ENCODE data around the gene RSPH3. TPM values are rescaled to one million over a fixed set of nuclear protein-coding genes. Genes with fewer than 3 reads are reported as not detected.

RSPH3 gene
- total RNA-seq, result 10 to 100 TPM in 4 of 9 donors, 1 to 10 TPM in 5; 6.2 to 13.2 (median 9.6) TPM
- polyA plus RNA-seq, result 1 to 10 TPM; 3.4 to 7.6 TPM
- long read RNA-seq, donor 1, full-length matches to known transcripts, result 14 of 23 reads
- long read RNA-seq, donor 1, partial matches to known transcripts, result 4 of 23 reads
- long read RNA-seq, donor 1, other reads (novel, unspliced or antisense), result 5 of 23 reads
- long read RNA-seq, donor 2, full-length matches to known transcripts, result 29 of 50 reads
- long read RNA-seq, donor 2, partial matches to known transcripts, result 4 of 50 reads
- long read RNA-seq, donor 2, other reads (novel, unspliced or antisense), result 17 of 50 reads
- long read RNA-seq, donor 3, full-length matches to known transcripts, result 9 of 15 reads
- long read RNA-seq, donor 3, partial matches to known transcripts, result 0 of 15 reads
- long read RNA-seq, donor 3, other reads (novel, unspliced or antisense), result 6 of 15 reads

DNA sequence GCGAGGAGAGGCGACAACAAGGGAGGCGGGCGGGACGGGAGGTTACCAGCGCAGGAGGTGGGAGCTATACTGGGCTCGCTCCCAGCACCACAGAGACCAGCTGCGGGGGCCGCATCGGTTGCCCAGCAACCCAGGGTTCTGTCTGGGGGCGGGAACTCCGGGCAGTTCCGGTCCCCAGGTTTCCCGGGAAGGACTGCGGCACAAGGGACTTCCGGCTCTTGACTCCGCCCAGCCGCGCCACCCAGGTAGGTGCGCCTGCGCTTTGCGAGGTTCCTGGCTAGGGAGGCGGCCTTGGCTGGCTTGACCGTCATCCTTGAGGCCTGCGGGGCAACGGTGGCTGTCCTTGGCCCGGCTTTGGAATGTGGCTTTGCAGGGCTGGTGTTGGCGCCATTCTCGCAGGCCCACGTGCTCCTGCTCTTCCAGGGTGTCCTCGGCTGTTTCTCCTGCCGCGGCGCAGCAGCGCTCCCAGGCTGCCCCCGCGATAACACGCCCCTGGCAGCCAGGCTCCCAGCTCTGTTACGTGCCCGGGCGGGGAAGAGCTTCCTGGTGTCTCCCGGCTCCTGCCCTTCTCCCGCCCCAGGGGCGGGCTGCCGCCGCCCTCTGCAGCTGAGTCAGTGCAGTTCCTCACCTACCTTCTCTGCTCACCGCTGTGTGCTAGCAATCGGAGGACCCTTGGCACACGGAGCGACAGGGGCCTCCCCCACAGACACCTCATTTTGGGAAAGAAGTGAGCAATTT is at the start of gene RSPH3:
TSS of gene RSPH3 (minus strand) at position 537 of the 738 bp plus-strand sequence. CDS start 652 bp downstream, outside the sequence.
- 0 to 1% (median 0%) methylated on average over 11 to 50 of the region's 50 CpGs for WGBS, 4 donors
- no peaks in the 10 kb centered on the region for H3K36me3 ChIP-seq
- peaks cover 0 to 27% (median 11%) of the 10 kb centered on the region in 12 donors for H3K4me1 ChIP-seq
- peak within 1 kb of the TSS; percentile 29 to 90 (median 87) for H3K27ac ChIP-seq
- intact Hi-C loops (cut with DNase I), result loop anchor here in 5 of 10 donors (10.0 kb wide), 2 partner anchors 105 to 135 kb away; no protein-coding TSS in a partner anchor
- DNase-seq (peak; percentile 91 to 96 (median 95)), ATAC-seq (peak; percentile 95 to 97 (median 96))
- peak in 4 of 12 donors; percentile 26 to 46 (median 40) for TF ChIP-seq CTCF (IDR thresholded peaks at IDR 0.05)
- TF ChIP-seq POLR2A (IDR thresholded peaks at IDR 0.05), result peak in 1 of 2 donors; percentile 69
- H3K27me3 ChIP-seq, result no peaks in the 10 kb centered on the region
- no peaks in the 10 kb centered on the region for H3K9me3 ChIP-seq
- H3K4me3 ChIP-seq, result peak within 1 kb of the TSS; percentile 36 to 85 (median 72)

DNA sequence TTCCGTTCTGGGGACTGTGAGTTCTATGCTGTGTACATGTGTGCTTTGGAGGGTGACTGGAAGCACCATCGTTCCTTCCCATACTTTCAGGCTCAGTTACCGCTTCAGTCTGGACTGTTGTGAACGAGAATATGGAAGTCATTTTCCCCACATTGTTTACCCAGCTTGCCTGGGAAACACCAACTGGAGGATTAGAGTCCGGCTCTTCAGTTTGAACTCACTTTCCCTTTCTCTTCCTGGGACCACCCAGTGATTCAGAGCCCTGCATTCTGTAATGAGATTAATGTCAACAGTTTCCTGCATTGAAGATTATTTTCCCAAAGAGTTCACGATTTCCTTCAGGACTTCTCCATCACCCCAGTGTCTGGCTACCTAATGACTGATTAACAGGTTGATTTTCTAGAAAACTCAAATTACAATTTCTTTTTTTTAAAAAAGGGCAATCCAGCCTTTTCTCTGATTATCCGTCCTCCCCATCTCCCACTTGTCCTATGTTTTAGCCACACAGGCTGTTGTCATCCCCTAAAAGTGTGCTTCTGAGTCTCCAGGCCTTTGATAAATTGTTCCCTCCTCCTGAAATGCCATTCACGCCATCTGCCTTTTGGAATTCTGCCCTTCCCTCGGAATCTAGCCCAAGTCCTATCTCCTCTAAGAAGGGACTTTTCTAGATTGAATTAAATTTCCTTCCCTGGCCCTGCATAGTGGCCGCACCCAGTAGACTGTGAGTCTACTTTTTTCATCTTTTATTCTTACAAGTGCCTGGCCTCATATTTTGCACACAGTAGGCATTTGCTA is 48.1 kb upstream of the RSPH3 start:
- peaks cover 0 to 9% (median 0%) of the 10 kb centered on the region in 9 donors for H3K27me3 ChIP-seq
- ATAC-seq (no peak), DNase-seq (no peak)
- no peaks in the 10 kb centered on the region for H3K36me3 ChIP-seq
- no peaks in the 10 kb centered on the region for H3K9me3 ChIP-seq
- no peak overlapping the region for H3K27ac ChIP-seq
- TF ChIP-seq POLR2A (IDR thresholded peaks at IDR 0.05) (no peak), CTCF (IDR thresholded peaks at IDR 0.05) (no peak)
- intact Hi-C loops (cut with DNase I), result loop anchor here in 3 of 10 donors (5.0 to 10.0 kb wide), 3 partner anchors 54 to 87 kb away; no protein-coding TSS in a partner anchor
- WGBS, 4 donors, result 60 to 69% (median 64%) methylated on average over 10 of the region's 10 CpGs
- H3K4me3 ChIP-seq, result no peak overlapping the region
- H3K4me1 ChIP-seq, result peaks cover 0 to 13% (median 0%) of the 10 kb centered on the region in 12 donors

- intact Hi-C loops (cut with DNase I), result loop anchor here in 3 of 10 donors (5.0 to 10.0 kb wide), 3 partner anchors 56 to 89 kb away; no protein-coding TSS in a partner anchor
- WGBS, 4 donors, result 72 to 80% (median 78%) methylated on average over 7 of the region's 7 CpGs
- TF ChIP-seq POLR2A (IDR thresholded peaks at IDR 0.05) (no peak), CTCF (IDR thresholded peaks at IDR 0.05) (no peak)
Measured at GRCh38 chr6:159045801-159046200, 45.8 kb upstream of the RSPH3 start.

More at GRCh38 chr6:159045801-159046200, 45.8 kb upstream of the RSPH3 start:
- ATAC-seq, result no peak
- Histone ChIP-seq H3K27ac (no peak overlapping the region), H3K27me3 (peaks cover 0 to 9% (median 0%) of the 10 kb centered on the region in 9 donors), H3K36me3 (peaks cover 0 to 14% (median 0%) of the 10 kb centered on the region in 9 donors), H3K4me1 (peaks cover 0 to 35% (median 3%) of the 10 kb centered on the region in 12 donors), H3K9me3 (no peaks in the 10 kb centered on the region), H3K4me3 (peak overlapping the region in 1 of 12 donors; percentile 70)
- DNase-seq, result no peak
